ENCODE data around the gene ST6GALNAC3.

DNA sequence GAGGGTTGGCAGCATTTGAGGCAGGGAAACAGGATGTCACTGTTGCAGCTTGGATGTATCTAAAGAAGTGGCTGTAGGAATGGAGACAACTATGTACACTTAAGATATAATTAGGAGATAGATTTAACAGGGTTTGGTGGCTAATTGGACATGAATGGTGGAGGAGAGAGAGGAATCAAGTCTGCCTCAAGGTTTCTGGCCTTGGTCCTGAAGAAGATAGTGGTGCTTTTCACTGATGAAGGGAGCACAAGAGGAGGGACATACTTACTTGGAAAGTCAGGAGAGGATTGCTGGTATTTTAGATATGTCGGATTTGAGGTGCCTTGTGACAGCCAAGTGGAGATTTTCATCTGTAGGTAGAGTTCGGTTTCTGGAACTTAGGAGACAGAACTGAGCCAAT is 123.9 kb downstream of the ST6GALNAC3 start:
- no peak for TF ChIP-seq CTCF (IDR thresholded peaks at IDR 0.05)
- no peak for TF ChIP-seq EZH2 (IDR thresholded peaks at IDR 0.05)
